ENCODE results near the gene PARP8.
"Not testable (repeated sequence)": the region's sequence is repeated elsewhere in the genome, so short reads cannot be mapped to it uniquely, and the experiment has no call there.

PARP8 gene

DNA sequence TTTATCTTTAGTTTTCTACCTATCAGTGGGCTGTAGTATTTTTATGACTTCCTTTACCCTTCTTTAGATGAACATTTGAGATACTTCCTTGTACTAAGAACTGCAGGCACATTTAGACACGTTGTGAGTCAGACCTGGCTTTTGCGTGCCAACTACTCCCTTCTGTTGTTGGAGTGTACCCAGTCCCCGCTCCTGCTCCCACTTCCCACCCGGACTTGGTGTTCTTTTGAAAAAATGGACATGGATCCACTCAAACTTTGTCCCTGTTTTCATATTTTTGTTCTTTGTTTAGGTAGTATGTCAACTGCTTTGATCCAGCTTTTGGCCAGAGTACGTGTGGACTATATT is 60.7 kb downstream of the PARP8 start:
- no peak for FAIRE-seq

DNA sequence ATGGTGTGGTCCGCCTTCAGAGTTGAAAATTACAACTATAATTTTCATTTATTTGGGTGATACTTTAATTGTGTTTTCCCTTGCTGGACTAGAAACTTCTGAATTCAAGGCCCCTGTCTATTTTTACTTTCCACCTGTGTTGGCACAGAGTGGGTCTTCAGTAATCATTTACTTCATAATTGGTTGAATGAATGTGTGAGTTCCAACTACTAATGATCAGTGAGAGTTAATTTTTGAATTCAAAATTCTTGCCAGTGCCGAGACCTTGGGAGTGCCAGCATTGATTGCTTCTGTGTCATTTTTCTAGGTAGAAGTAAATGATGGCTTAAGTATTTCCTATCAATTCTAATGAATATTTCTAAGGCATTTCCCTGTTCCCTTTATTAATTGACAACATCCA is 61.4 kb downstream of the PARP8 start:
- FAIRE-seq, result no peak

DNA sequence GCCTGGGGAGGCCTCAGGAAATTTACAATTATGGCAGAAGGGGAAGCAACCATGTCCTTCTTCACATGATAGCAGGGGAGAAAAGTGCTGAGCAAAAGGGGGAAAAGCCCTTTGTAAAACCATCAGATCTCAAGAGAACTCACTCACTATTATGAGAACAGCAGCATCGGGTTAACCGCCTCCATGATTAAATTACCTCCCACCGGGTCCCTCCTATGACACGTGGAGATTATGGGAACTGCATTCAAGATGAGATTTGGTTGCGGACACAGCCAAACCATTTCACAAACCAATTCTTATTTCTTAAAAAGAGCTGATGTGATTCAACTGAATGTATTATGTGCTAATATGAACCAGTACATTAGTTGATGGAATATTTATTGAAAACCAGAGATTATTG is 63.9 kb downstream of the PARP8 start:
- FAIRE-seq, result no peak

DNA sequence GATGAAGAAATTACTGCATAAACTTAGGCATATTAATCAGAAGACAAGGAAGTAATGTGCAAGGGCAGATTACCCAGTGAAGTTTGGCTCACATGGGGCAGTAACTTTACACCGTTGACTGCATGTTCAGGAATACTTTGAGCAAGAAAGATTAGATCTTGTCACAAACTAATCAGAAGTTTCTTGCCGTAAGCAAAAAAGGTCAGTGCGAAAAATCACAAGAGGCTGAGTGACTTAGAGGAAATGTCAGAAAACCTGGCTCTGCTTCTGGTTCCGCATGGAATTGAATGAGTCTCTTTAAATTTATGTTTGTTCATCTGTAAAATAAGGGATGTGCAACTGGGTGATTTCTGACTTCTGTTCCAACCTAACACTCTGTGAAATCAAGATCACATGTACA is 64.4 kb downstream of the PARP8 start:
- no peak for FAIRE-seq

DNA sequence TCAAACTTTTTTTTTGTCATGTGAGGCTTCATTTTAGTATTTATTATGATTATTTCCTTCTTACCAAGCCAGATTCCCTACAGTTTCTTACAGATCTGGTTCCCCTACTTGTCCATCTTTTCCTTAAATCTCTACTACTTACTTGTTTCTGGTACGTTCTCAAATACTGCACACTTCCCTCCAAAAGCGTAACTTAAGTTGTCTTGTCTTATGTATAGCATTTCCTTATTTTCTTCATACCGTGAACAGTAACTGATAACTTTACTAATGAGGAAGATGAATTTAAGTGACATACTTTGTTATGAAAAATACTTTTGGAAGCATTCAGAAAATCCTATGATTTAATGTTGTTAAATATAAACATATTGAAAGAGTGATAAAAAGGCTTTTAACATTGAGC is 67.3 kb downstream of the PARP8 start:
- no peak for FAIRE-seq

DNA sequence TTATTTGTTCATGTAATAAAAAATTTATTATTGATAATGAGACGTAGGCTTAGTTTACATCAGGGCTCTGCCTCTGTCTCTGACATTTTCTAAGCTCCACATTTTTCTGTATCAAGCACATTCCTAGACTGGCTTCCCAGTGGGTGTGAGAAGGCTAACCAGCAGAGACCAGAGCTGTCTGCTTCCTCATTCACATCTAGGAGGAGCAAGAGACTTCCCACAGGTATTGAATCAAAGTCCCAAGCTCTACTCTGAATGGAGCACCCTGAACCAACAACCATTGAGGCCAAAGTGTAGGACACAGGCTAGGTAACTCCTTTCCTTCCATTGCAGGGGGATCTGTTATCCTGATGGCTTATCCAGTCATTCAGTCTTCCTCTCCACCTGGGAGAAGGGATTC is 72.4 kb downstream of the PARP8 start:
- no peak for FAIRE-seq

DNA sequence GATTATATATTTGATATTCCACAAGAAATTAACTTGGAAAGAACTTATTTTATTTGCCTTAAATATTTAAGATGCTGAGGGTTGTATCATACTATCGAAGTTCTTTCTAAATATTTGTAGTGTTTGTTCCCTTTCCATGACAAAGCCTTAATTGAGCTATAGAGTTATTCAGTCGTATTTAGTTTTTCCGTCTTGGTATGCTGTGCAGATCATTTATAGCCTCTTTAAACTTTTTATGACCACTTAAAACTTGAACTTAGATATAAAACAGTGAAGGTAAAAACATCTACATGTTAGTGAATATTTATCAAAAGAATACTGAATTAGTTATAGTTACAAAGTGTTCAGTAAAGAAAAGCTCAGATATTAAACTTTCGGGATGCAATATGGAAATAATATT is 74.4 kb downstream of the PARP8 start:
- FAIRE-seq, result no peak

DNA sequence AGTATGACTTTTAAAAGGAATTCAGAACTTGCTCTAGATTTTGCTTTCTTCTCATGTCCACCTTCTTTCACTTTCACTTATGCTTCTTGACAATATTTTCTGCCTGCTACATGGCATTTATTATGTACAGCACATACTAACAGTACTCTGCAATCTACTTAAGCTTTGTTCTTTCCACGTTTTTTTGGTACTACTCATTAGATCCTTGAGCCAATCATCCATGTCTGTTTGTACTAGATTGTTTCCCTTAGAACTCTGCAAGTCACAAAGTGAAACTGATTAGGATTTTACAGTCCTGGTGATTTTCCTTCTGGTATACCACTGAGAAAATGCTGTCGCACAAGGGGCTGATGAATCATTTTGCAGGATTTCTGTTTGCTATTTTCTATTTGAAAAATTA is 78.3 kb downstream of the PARP8 start:
- no peak for FAIRE-seq

DNA sequence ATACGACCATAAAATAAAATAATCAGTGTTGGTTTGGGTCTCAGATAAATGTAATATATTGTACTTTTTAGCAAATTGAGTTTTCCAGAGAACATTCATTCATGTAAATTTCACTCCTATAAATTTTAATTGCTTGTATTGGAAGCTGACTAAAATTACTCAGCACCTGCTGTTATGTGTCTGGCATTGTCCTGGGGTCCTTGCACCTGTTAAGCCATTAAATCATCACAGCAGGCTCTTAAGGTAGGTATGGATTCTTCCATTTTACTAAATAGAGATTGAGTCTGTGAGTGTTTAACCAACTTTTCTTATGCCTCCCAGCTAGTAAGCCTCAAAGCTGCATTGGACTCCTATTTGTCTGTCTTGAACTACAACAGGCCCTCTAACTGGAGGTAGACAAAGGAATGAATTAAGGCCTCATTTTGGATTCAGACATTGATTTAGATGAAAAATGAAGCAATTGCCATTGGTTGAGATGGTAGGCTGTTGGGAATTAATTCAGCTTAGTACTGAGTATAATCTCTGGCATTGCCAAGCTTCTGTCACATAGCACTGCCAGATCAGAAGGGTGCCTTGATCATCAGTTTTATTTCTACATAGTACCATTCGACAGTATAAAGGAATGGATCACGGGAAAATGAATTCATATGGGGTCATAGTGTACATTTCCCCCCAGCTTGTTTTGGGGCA is 78.9 kb downstream of the PARP8 start:
- no peak for FAIRE-seq

DNA sequence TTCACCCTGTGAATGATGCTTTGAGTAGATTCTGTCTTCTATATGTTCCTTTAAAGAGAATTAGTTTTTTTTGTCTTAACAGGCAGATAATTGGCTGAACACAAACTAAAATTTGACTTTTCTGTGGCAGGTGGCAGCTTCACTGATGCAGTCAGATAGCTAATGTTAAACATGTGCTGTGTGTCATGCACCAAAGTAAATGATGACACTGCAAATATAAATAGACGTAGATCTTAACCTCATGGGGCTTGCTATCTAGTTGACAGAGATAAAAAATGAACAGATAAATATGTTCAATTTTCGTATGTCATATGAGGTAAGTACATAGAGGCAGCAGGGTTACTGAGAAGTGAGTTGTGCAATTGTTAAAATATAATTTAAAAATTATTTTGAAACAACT is 82.7 kb downstream of the PARP8 start:
- FAIRE-seq, result no peak

DNA sequence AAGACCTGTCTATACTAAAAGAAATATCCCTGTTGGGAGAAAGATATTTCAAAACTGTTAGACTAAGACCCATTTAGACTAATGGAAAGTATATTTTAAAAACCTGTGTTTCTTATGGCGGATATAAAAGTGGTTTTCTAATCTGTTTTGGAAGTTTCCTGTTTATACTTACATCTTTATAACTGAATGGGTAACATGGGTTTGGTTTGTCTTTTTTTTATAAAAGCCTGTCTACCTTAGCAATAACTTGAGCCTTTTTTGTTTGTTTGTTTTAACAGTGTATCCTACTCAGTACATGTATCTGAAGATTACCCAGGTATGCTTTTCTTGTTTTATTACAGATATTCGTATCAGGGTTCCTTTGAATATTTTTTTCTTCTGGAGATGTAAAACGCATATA is 83.4 kb downstream of the PARP8 start:
- FAIRE-seq, result no peak

DNA sequence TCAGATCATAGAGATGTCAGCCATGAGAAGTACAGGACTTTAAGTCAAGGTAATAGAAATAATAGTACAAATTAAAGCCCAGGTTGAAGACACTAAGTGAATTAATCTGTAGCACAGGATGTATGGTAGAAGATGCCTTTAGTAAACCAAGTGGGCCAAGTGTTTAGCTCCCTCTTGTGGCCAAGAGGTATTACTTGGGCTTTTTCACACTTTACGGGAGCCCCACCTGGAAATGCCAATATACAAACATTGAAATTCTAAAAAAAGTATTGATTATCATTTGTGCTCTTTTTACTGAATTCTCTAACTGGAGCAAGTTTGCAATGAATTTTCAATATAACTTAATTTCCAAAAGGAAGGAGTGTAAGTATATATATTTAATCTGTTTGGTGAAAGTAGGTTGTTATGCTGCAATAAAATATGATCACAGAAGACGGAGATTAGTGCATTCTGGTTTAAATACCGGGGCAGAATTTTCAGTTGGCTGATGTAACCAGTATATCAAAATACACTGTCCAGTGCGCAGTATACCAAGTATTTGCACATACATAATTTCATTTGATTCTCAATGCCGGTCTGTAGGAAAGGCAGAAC is 84.7 kb downstream of the PARP8 start:
- peak; percentile 53 for FAIRE-seq

DNA sequence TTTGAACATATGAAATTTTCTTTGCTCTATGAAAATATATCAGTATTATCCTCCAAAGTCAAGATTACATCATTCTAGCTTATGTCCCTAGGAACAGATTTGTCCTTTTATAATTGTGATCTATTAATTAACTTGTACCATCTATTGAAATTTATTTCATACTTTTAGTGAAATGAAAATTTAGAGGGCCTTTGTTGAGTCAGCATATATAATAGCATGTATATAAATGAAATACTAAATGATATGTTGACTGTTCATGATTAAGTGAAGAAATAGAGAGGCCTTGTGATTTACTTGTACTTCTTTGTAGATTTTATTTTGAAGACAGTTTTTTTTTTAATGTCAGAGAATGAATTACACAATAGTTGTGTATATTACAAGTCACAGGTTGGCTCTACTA is 86.4 kb downstream of the PARP8 start:
- FAIRE-seq, result no peak

DNA sequence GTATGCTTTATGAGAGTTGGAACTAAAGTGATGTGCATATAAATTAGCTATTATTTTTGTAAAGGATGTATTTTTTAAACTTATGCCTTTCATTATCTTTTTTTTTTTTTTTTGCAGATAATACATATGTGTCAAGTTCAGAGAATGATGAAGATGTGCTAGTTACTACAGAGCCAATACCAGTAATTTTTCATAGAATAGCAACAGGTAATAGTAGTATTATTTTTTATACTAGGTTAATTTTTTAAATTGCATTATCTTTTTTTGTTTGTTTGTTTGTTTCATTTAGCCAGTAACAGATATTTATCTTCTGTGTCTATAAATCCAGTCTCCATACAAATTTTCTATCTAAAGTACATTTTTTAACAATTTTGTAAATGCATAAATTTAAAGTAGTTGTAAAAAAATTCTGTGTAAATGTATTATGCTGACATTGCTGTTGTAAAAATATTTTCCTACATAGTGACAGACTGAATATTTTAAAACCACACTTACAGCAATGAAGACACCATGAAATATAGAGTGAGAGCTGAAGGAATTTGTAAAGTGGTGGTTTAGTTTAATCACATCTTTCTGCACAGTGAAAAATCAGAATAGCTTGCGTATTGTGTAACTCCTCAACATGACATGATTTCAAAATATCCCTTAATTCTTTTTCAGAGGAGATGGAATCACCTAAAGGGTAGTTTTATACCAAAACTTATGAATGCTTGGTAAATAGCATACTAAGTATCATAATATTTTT is 93.3 kb downstream of the PARP8 start:
- no peak for FAIRE-seq

DNA sequence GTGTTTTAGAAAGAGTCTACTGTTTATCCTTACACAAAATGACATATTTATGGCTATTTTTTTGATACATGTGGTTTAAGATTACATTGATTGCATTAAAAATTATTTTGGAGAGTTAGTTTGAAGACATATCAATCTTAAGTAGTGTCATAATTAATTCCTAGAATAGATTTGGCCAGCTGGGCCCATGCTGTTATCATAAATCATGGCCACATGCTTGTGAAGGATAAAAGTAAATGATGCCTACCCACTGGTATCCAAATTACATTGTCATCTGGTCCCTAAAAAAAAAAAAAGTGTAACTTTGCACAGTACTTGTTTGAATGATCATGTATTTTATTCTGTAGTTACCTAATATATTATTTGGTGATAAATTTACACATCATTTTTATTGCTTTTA is 96.9 kb downstream of the PARP8 start:
- FAIRE-seq, result no peak

DNA sequence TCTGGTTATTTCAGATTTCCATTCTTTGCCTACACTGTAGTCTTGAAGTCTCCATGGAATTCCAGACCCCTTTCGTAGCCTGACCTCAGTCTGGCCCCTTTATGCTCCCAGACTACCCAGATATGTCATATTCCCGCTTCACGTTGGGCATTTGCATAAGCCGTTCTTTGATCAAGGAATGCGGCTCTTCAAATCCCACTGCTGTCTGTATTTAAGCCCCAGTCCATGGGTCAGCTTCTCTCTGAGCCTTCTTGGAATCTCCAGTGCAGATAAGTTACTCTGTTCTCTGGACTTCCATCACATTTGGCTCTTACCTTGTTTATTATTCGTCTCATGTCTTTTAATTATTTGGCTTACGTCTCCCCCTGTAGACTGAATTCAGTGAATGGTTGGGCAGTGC is 97.4 kb downstream of the PARP8 start:
- FAIRE-seq, result no peak

DNA sequence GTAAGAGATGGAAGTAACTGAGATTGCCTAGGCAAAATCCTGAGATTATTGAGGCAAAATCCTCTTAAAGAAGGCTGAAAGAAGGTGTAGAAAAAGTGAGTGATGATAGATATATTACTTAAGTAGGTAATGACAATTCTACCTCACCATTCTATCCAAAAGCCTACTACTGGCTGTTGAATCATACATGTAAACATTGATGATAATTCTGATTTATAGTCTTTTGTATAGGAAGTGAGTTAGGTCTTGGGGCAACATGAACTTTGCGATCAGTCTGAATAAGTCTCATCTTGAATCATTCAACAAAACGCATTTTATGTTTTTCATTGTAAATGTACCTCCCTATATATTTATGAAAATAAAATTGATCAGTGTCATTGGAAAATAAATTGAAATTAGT is 99.6 kb downstream of the PARP8 start:
- no peak for FAIRE-seq

DNA sequence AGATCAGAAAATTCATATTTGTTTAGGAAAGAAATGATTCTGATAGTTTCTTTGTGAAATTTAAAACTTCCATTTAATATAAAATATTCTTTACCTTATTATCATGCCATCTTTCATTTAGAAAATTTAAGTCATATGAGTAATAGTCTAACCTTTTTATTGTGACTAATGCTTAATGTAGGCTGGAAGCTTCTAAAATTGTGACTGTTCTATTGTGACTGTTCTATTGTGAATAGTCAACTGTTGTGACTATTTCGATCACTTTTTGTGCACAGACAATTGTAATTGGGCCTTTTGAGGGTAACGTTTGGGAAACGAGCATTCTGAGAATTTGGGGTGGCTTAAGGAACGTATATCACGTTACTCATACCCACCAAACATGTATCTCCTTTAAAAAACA is 100.0 kb downstream of the PARP8 start:
- FAIRE-seq, result no peak

DNA sequence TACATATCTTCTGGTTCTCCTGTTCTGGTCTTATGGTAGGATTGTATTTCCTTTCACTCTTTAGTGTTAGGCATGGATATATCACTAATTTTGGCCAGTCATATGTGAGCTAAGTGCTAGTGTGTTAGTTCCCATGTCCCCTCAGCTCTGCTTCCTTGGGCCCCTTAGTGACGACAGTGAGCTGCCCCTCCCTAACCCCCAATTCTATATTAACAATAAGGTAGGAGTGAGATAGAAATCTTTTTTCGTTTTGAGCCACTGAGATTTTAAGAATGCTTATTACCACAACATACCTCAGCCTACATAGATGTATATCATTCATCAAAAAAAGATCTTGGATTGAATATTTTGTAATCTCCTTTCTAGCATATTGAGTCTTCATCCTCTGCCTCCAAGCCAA is 100.5 kb downstream of the PARP8 start:
- FAIRE-seq, result no peak

DNA sequence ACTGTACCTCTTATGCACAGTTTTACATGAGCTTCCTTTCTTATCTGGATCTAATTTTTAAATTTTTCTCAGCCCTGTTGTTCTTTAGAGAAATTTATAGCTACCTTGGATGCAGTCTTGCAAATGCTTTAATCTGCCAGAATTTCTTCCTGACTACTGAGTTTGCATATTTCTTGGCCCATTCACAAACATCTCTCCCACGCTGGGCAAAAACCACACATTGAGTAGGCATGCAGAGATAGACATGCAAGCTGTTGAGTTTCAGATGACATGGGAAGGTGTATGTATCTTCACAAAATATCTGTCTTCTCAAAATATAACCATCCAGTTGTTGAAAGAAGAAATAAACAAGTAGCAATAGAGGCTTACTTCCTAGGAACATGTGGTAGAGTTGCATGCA is 101.2 kb downstream of the PARP8 start:
- no peak for FAIRE-seq

DNA sequence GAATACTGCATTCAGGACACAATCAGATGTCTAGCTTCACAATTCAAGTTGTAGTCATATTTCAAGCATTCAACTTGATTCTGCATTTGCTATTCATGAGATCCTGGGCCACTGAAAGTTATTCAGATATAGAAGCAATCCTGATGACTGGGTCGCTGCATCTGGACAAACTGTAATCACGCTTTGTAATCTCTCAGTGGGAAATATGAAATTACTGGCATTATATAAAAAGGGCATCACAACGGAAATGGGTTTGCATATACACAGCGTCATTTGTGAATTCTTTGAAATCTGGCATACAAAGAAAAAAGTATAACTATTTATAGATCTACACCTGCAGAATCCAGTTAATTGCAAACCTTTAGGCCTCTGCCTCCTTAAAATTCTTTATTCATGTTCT is 102.2 kb downstream of the PARP8 start:
- no peak for FAIRE-seq

DNA sequence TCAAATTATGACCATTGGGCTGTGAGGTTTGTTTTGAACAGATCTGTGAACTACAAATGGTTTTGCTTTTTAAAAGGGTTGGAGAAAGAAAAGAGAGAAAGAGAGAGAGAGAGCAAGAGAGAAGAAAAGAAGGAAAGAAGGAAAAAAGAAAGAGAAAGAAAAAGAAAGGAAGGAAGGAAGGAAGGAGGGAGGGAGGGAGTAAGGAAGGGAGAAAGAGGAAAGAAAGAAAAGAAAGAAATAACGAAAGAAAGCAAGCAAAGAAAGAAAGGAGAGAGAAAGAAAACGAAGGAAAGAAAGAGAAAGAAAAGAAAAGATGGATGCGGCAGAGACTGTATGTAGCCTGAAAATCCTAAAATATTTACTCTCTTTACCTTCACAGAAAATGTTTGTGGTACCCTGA is 104.0 kb downstream of the PARP8 start:
- FAIRE-seq, result no peak

DNA sequence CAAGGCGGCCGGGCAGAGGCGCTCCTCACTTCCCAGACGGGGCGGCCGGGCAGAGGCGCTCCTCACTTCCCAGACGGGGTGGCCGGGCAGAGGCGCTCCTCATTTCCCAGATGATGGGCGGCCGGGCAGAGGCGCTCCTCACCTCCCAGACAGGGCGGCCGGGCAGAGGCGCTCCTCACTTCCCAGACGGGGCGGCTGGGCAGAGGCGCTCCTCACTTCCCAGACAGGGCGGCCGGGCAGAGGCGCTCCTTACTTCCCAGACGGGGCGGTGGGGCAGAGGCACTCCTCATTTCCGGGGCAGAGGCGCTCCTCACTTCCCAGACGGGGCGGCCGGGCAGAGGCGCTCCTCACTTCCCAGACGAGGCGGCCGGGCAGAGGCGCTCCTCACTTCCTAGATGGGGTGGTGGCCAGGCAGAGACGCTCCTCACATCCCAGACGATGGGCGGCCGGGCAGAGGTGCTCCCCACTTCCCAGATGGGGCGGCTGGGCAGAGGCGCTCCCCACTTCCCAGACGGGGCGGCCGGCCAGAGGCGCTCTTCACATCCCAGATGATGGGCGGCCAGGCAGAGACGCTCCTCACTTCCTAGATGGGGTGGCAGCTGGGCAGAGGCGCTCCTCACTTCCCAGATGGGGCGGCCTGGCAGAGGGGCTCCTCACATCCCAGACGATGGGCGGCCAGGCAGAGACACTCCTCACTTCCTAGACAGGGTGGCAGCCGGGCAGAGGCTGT is 108.2 kb downstream of the PARP8 start:
- FAIRE-seq, result not testable (repeated sequence)

DNA sequence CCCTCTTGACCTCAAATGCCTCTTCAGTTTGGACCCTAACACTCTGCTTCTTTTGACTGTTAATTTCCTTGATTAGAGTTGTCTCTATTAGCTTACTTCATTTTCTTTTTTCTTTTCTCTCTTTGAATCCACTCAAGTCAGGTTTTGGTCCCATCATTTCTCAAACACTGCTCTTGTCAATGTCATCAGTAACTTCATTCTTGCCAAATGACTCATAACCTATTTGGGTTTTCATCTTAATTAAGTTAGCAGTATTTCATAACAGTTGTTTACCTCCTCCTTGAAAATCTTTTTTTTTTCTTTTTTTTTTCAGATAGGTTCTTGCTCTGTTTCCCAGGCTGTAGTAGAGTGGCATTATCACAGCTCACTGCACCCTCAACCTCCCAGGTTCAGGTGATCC is 119.6 kb downstream of the PARP8 start:
- FAIRE-seq, result no peak
